Activated CD8-positive, alpha-beta T cell treated with anti-CD3 and anti-CD28 coated beads, Interleukin-2, amount 10 ng/mL, durations not matched to agents 7 days and 5 days (primary cell): Measurements from ENCODE around the gene IFIT1B. TPM values are rescaled to one million over a fixed set of nuclear protein-coding genes. Genes with fewer than 3 reads are reported as not detected.
"Not testable (repeated sequence)": the region's sequence is repeated elsewhere in the genome, so short reads cannot be mapped to it uniquely, and the experiment has no call there.

Experiments used
- ATAC-seq: fragments of 150-1000 bp; cut with Tn5 transposase; one replicate; pipeline ENCODE4 v1.10.0; 2021; ENCODE audit warnings: moderate library complexity
- CTCF ChIA-PET: fragments of 350-600 bp; sonication (Branson Sonifier 250); formaldehyde crosslinking; loops from one replicate; lab custom pipeline; 2021; ENCODE audit warnings: antibody characterized with exemption; lab: Charles Lee
- POLR2A ChIA-PET: fragments of 350-600 bp; sonication (Branson Sonifier 250); formaldehyde crosslinking; loops from one replicate; lab custom pipeline; 2021; ENCODE audit warnings: antibody characterized with exemption; lab: Charles Lee
- DNase-seq: peaks from one replicate; pipeline ENCODE4 v3.0.0-alpha.2; 2020
- H3K27ac Mint-ChIP-seq: one replicate; pipeline ENCODE4 v1.8.0; 2021; ENCODE audit warnings: mild to moderate bottlenecking, mixed read lengths
- H3K27me3 Mint-ChIP-seq: one replicate; pipeline ENCODE4 v1.8.0; 2021; ENCODE audit warnings: low read depth, mixed read lengths
- H3K36me3 Mint-ChIP-seq: one replicate; pipeline ENCODE4 v1.8.0; 2021; ENCODE audit warnings: low read depth, mixed read lengths
- H3K4me1 Mint-ChIP-seq: one replicate; pipeline ENCODE4 v1.8.0; 2021; ENCODE audit warnings: low read depth, mixed read lengths
- H3K4me3 Mint-ChIP-seq: one replicate; pipeline ENCODE4 v1.8.0; 2021; ENCODE audit warnings: mild to moderate bottlenecking, mixed read lengths
- H3K9me3 Mint-ChIP-seq: one replicate; pipeline ENCODE4 v1.8.0; 2022; ENCODE audit warnings: mixed read lengths; ENCODE audit not compliant: insufficient read depth
- total RNA-seq, 2 experiments: library from RNA; stranded (reverse); gene quantifications; one replicate each; pipeline ENCODE4 v1.2.3, GENCODE V29; 2021

The IFIT1B gene
- total RNA-seq, 2 experiments from 2014 or later: not detected

GRCh38 chr10:89348975-89349374, 28.9 kb upstream of the IFIT1B start:
- ATAC-seq (no peak), DNase-seq (no peak)
- POLR2A ChIA-PET: interaction anchor here (0.6 kb wide), 1 partner anchor 17 kb away, joined by 3 read pairs; no protein-coding TSS in a partner anchor
- peaks cover 19% of the 10 kb centered on the region for H3K4me1 Mint-ChIP-seq
- no peaks in the 10 kb centered on the region for H3K9me3 Mint-ChIP-seq
- H3K27me3 Mint-ChIP-seq: peaks cover 17% of the 10 kb centered on the region
- no peak overlapping the region for H3K27ac Mint-ChIP-seq
- H3K4me3 Mint-ChIP-seq: no peak overlapping the region
- peaks cover 2% of the 10 kb centered on the region for H3K36me3 Mint-ChIP-seq
- CTCF ChIA-PET: no interaction called here

- H3K27ac Mint-ChIP-seq, H3K36me3 Mint-ChIP-seq, DNase-seq, H3K4me3 Mint-ChIP-seq, H3K9me3 Mint-ChIP-seq: not testable (repeated sequence)
- H3K27me3 Mint-ChIP-seq: peaks cover 13% of the 10 kb centered on the region
- ChIA-PET CTCF (interaction anchor here (1.5 to 2.1 kb wide), 2 partner anchors 18 to 49 kb away, joined by 4 to 6 read pairs; partner anchors contain the start of gene IFIT2), POLR2A (interaction anchor here (1.0 kb wide), 1 partner anchor 18 kb away, joined by 6 read pairs; no protein-coding TSS in a partner anchor)
- peaks cover 19% of the 10 kb centered on the region for H3K4me1 Mint-ChIP-seq
- ATAC-seq: peak; percentile 11
These were observed 27.1 kb upstream of the IFIT1B start for GRCh38 chr10:89350631-89351315.

- CTCF ChIA-PET: interaction anchor here (1.5 to 2.1 kb wide), 2 partner anchors 17 to 50 kb away, joined by 4 to 6 read pairs; partner anchors contain the start of gene IFIT2
- DNase-seq: no peak
- H3K36me3 Mint-ChIP-seq: no peaks in the 10 kb centered on the region
- H3K9me3 Mint-ChIP-seq: no peaks in the 10 kb centered on the region
- peaks cover 13% of the 10 kb centered on the region for H3K27me3 Mint-ChIP-seq
- no peak overlapping the region for H3K4me3 Mint-ChIP-seq
- no peak overlapping the region for H3K27ac Mint-ChIP-seq
- peaks cover 19% of the 10 kb centered on the region for H3K4me1 Mint-ChIP-seq
- ATAC-seq: peak; percentile 81
- POLR2A ChIA-PET: interaction anchor here (1.0 kb wide), 1 partner anchor 19 kb away, joined by 6 read pairs; no protein-coding TSS in a partner anchor
These were observed 26.5 kb upstream of the IFIT1B start for GRCh38 chr10:89351412-89351779.

GRCh38 chr10:89351780-89352597, 25.9 kb upstream of the IFIT1B start:
- ChIA-PET POLR2A (interaction anchor here (1.0 to 1.1 kb wide), 2 partner anchors 12 to 20 kb away, joined by 3 to 6 read pairs; no protein-coding TSS in a partner anchor), CTCF (interaction anchor here (0.9 to 2.1 kb wide), 4 partner anchors 16 to 531 kb away, joined by 3 to 6 read pairs (median 4); partner anchors contain the start of gene IFIT2)
- Mint-ChIP-seq H3K27ac (no peak overlapping the region), H3K27me3 (peaks cover 13% of the 10 kb centered on the region), H3K4me3 (no peak overlapping the region), H3K9me3 (no peaks in the 10 kb centered on the region), H3K4me1 (peaks cover 19% of the 10 kb centered on the region), H3K36me3 (no peaks in the 10 kb centered on the region)
- ATAC-seq (no peak), DNase-seq (no peak)

- peaks cover 13% of the 10 kb centered on the region for H3K27me3 Mint-ChIP-seq
- no peak overlapping the region for H3K4me3 Mint-ChIP-seq
- DNase-seq: no peak
- ATAC-seq: no peak
- no peaks in the 10 kb centered on the region for H3K36me3 Mint-ChIP-seq
- H3K4me1 Mint-ChIP-seq: peaks cover 19% of the 10 kb centered on the region
- H3K27ac Mint-ChIP-seq: no peak overlapping the region
- no peaks in the 10 kb centered on the region for H3K9me3 Mint-ChIP-seq
- CTCF ChIA-PET: interaction anchor here (0.9 to 1.0 kb wide), 2 partner anchors 17 to 532 kb away, joined by 3 read pairs; no protein-coding TSS in a partner anchor
- POLR2A ChIA-PET: interaction anchor here (1.1 kb wide), 1 partner anchor 13 kb away, joined by 3 read pairs; no protein-coding TSS in a partner anchor
These were observed 25.1 kb upstream of the IFIT1B start for GRCh38 chr10:89352802-89353201.

- ChIA-PET CTCF (interaction anchor here (2.2 kb wide), 1 partner anchor 14 kb away, joined by 9 read pairs; no protein-coding TSS in a partner anchor), POLR2A (no interaction called here)
- no peak overlapping the region for H3K27ac Mint-ChIP-seq
- H3K36me3 Mint-ChIP-seq: no peaks in the 10 kb centered on the region
- peaks cover 11% of the 10 kb centered on the region for H3K27me3 Mint-ChIP-seq
- ATAC-seq: no peak
- DNase-seq: no peak
- no peak overlapping the region for H3K4me3 Mint-ChIP-seq
- peaks cover 19% of the 10 kb centered on the region for H3K4me1 Mint-ChIP-seq
- H3K9me3 Mint-ChIP-seq: no peaks in the 10 kb centered on the region
These were observed 22.4 kb upstream of the IFIT1B start for GRCh38 chr10:89355394-89355931.

GRCh38 chr10:89357096-89357495, 20.8 kb upstream of the IFIT1B start:
- Mint-ChIP-seq H3K27ac (no peak overlapping the region), H3K9me3 (no peaks in the 10 kb centered on the region), H3K4me3 (no peak overlapping the region), H3K27me3 (peaks cover 14% of the 10 kb centered on the region), H3K36me3 (no peaks in the 10 kb centered on the region), H3K4me1 (peaks cover 2% of the 10 kb centered on the region)
- no peak for DNase-seq
- ATAC-seq: no peak
- CTCF ChIA-PET: interaction anchor here (2.2 kb wide), 1 partner anchor 12 kb away, joined by 9 read pairs; no protein-coding TSS in a partner anchor
- POLR2A ChIA-PET: no interaction called here

GRCh38 chr10:89357975-89358374, 19.9 kb upstream of the IFIT1B start:
- H3K27me3 Mint-ChIP-seq: peaks cover 10% of the 10 kb centered on the region
- no peaks in the 10 kb centered on the region for H3K36me3 Mint-ChIP-seq

GRCh38 chr10:89360157-89360556, 17.7 kb upstream of the IFIT1B start:
- Mint-ChIP-seq H3K4me1 (peaks cover 12% of the 10 kb centered on the region), H3K9me3 (no peaks in the 10 kb centered on the region), H3K27ac (no peak overlapping the region), H3K27me3 (peaks cover 7% of the 10 kb centered on the region), H3K4me3 (no peak overlapping the region), H3K36me3 (no peaks in the 10 kb centered on the region)
- DNase-seq (no peak), ATAC-seq (no peak)
- POLR2A ChIA-PET: no interaction called here
- CTCF ChIA-PET: no interaction called here

More at GRCh38 chr10:89357975-89358374, 19.9 kb upstream of the IFIT1B start:
- DNase-seq (no peak), ATAC-seq (no peak)
- Mint-ChIP-seq H3K9me3 (no peaks in the 10 kb centered on the region), H3K4me1 (no peaks in the 10 kb centered on the region), H3K27ac (no peak overlapping the region), H3K4me3 (no peak overlapping the region)
- POLR2A ChIA-PET: no interaction called here
- CTCF ChIA-PET: interaction anchor here (1.2 kb wide), 1 partner anchor 11 kb away, joined by 4 read pairs; no protein-coding TSS in a partner anchor

- no peak overlapping the region for H3K27ac Mint-ChIP-seq
- POLR2A ChIA-PET: interaction anchor here (0.6 kb wide), 1 partner anchor 327 kb away, joined by 3 read pairs; no protein-coding TSS in a partner anchor
These were observed 14.9 kb upstream of the IFIT1B start for GRCh38 chr10:89362929-89363328.

More at GRCh38 chr10:89362929-89363328, 14.9 kb upstream of the IFIT1B start:
- no peak for ATAC-seq
- Mint-ChIP-seq H3K4me3 (no peak overlapping the region), H3K9me3 (no peaks in the 10 kb centered on the region), H3K4me1 (peaks cover 18% of the 10 kb centered on the region), H3K27me3 (peaks cover 10% of the 10 kb centered on the region), H3K36me3 (no peaks in the 10 kb centered on the region)
- DNase-seq: no peak
- CTCF ChIA-PET: interaction anchor here (1.3 kb wide), 1 partner anchor 17 kb away, joined by 3 read pairs; no protein-coding TSS in a partner anchor
